Esophagus muscularis mucosa (tissue), 4 donors: Measurements from ENCODE around the gene TLE2. TPM values are rescaled to one million over a fixed set of nuclear protein-coding genes. Genes with fewer than 3 reads are reported as not detected.
A peak's percentile ranks its signal among the peaks of the same experiment; 100 is the strongest.

ENCODE experiments used
- DNase-seq: peaks from one replicate; pipeline ENCODE4 v3.0.0-alpha.2; 2017; ENCODE audit errors: extremely low spot score
- H3K27ac ChIP-seq, 4 donors: fragments of 200-600 bp; sonication (generic); replicated peaks in 1 of 4; 1 replicate in 3 of 4; 2 replicates in 1 of 4; pipeline ENCODE4 v1.5.1; 2016 to 2019; ENCODE audit warnings: mild to moderate bottlenecking in 1 of 4
- H3K27me3 ChIP-seq, 4 donors: fragments of 200-600 bp; sonication (generic); one replicate each; pipeline versions ENCODE4 v1.5.1 to v1.6.0; 2016 to 2019
- H3K36me3 ChIP-seq, 4 donors: fragments of 200-600 bp; sonication (generic); one replicate each; pipeline ENCODE4 v1.5.1; 2016 to 2019
- H3K4me1 ChIP-seq, 4 donors: fragments of 200-600 bp; sonication (generic); one replicate each; pipeline ENCODE4 v1.5.1; 2016 to 2019
- H3K4me3 ChIP-seq, 4 donors: fragments of 200-600 bp; sonication (generic); 1 replicate in 2 of 4; 2 replicates in 2 of 4; pipeline ENCODE4 v1.5.1; 2016 to 2019; ENCODE audit warnings: mild to moderate bottlenecking in 4 of 4, moderate library complexity in 1 of 4
- H3K9me3 ChIP-seq, 4 donors: fragments of 200-600 bp; sonication (generic); 1 replicate in 3 of 4; 2 replicates in 1 of 4; pipeline ENCODE4 v1.5.1; 2016 to 2019
- EP300 ChIP-seq: sonication (generic); formaldehyde crosslinking; IDR thresholded peaks from one replicate; pipeline ENCODE4 v1.6.1; 2017; ENCODE audit warnings: antibody characterized with exemption
- POLR2A ChIP-seq: fragments of 450-650 bp; IDR thresholded peaks from one replicate; pipeline ENCODE4 v1.6.1; 2017; ENCODE audit warnings: antibody characterized with exemption, moderate library complexity, mild to moderate bottlenecking, low read depth
- POLR2AphosphoS5 ChIP-seq, 2 donors: sonication (generic); formaldehyde crosslinking; IDR thresholded peaks; one replicate each; pipeline ENCODE4 v1.6.1; 2017; ENCODE audit warnings: antibody characterized with exemption in 2 of 2
- WGBS: methylation state at CpG from one replicate; pipeline ENCODE4 v1.1.5; 2018; 5-methylcytosine and 5-hydroxymethylcytosine counted together
- intact Hi-C: fragments of 100-400 bp; cut with DNase I; formaldehyde crosslinking; loops from one replicate; pipeline ENCODE4 v1.15.1; 2023
- total RNA-seq, 4 donors: library from RNA; depleted of rRNA; stranded (reverse); fragments of >200 nt; gene quantifications; one replicate each; pipeline versions ENCODE4 v1.1.0 to v1.2.1, GENCODE V29; 2016
- TF ChIP-seq, protein P1 (sequence below), 3 experiments: fragments of 200-600 bp in 2 of 3; fragments of 450-650 bp in 1 of 3; sonication (generic) in 2 of 3; IDR thresholded peaks; one replicate each; pipeline ENCODE4 v1.5.1; 2017 to 2019; ENCODE audit warnings: antibody characterized with exemption in 3 of 3, mild to moderate bottlenecking in 2 of 3, moderate library complexity in 1 of 3

TLE2 gene
- total RNA-seq, 4 donors from 2014 or later = 34.0 to 51.2 (median 44.1) TPM

DNA sequence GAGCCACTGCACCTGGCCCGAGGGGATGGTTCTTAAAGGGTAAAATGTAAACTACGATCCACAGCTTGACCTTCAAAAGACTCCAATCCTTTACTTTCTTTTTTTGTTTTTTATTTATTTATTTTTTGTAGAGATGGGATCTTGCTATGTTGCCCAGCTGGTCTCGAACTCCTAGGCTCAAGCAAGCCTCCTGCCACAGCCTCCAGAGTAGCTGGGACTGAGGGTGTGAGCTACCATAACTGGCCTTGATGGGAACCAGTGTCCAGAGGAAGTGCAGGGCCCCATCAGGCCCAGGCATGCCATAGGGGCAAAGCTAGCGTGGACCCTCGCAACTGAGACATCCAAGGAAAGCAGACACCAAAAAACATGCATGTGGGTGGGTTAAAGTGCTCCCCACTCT, 66.0 kb downstream of the TLE2 start:
- Histone ChIP-seq H3K27me3 (no peaks in the 10 kb centered on the region), H3K9me3 (no peaks in the 10 kb centered on the region), H3K36me3 (no peaks in the 10 kb centered on the region), H3K4me3 (no peak overlapping the region), H3K27ac (no peak overlapping the region), H3K4me1 (peaks cover 4 to 8% (median 7%) of the 10 kb centered on the region in 4 donors)
- 93% methylated on average over 5 of the region's 5 CpGs for WGBS
- intact Hi-C loops = loop anchor here (5.0 kb wide), 2 partner anchors 94 to 144 kb away; no protein-coding TSS in a partner anchor
- TF ChIP-seq EP300 (no peak), POLR2A (no peak), POLR2AphosphoS5 (IDR thresholded peaks at IDR 0.05) (no peak)
- TF ChIP-seq, protein P1, sequence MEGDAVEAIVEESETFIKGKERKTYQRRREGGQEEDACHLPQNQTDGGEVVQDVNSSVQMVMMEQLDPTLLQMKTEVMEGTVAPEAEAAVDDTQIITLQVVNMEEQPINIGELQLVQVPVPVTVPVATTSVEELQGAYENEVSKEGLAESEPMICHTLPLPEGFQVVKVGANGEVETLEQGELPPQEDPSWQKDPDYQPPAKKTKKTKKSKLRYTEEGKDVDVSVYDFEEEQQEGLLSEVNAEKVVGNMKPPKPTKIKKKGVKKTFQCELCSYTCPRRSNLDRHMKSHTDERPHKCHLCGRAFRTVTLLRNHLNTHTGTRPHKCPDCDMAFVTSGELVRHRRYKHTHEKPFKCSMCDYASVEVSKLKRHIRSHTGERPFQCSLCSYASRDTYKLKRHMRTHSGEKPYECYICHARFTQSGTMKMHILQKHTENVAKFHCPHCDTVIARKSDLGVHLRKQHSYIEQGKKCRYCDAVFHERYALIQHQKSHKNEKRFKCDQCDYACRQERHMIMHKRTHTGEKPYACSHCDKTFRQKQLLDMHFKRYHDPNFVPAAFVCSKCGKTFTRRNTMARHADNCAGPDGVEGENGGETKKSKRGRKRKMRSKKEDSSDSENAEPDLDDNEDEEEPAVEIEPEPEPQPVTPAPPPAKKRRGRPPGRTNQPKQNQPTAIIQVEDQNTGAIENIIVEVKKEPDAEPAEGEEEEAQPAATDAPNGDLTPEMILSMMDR (IDR thresholded peaks at IDR 0.05) = no peak
- no peak for DNase-seq

DNA sequence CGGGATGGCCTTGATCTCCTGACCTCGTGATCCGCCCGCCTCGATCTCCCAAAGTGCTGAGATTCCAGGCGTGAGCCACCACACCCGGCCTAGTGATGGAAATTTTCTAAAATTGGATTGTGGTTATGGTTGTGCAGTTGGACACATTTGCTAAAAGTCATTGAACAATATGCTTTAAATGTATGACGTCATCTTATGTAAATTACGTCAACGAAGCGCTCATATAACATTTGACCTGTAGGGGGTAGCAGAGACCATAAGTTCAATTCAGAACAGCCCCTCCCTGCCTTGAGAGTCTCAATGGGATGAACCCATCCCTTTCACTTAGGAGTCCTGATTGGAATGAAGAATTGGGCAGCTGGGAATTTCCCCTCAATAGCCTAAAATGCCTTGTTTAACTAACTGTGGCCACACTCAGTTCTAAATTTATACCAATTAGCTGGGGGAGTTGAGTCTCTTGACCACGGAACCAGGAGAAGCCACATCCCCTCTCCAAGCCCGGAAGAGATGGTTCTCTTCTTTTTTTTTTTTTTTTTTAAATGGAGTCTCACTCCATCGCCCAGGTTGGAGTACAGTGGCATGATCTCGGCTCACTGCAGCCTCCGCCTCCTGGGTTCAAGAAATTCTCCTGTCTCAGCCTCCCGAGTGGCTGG, 66.9 kb downstream of the TLE2 start:
- TF ChIP-seq POLR2A = no peak
- TF ChIP-seq POLR2AphosphoS5 (IDR thresholded peaks at IDR 0.05) = peak; percentile 28 to 34
- TF ChIP-seq EP300 = no peak
- TF ChIP-seq, protein P1 (IDR thresholded peaks at IDR 0.05) = peak; percentile 69 to 92 (median 73)
- Histone ChIP-seq H3K27me3 (no peaks in the 10 kb centered on the region), H3K4me1 (peaks cover 3 to 6% (median 5%) of the 10 kb centered on the region in 4 donors), H3K36me3 (no peaks in the 10 kb centered on the region), H3K27ac (no peak overlapping the region), H3K9me3 (no peaks in the 10 kb centered on the region), H3K4me3 (peak overlapping the region in 2 of 4 donors; percentile 24 to 42)
- 45% methylated on average over 13 of the region's 17 CpGs for WGBS
- intact Hi-C loops = loop anchor here (5.0 kb wide), 2 partner anchors 95 to 145 kb away; no protein-coding TSS in a partner anchor
- peak; percentile 95 for DNase-seq

DNA sequence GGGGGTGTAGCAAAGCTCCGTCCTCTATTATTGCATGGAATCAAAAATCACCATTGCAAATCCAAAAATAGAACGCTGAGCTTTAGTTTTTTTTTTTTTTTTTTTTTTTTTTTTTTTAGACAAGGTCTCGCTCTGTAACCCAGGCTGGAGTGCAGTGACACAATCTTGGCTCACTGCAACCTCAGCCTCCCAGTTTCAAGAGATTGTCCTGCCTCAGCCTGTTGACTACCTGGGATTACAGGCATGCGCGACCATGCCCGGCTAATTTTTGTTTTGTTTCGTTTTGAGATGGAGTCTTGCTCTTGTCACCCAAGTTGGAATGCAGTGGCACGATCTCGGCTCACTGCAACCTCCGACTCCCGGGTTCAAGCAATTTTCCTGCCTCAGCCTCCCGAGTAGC, 69.0 kb downstream of the TLE2 start:
- no peak overlapping the region for H3K27ac ChIP-seq
- 82% methylated on average over 12 of the region's 12 CpGs for WGBS
- TF ChIP-seq EP300 (no peak), POLR2AphosphoS5 (IDR thresholded peaks at IDR 0.05) (no peak), POLR2A (no peak)
- TF ChIP-seq, protein P1 (IDR thresholded peaks at IDR 0.05) = no peak

DNA sequence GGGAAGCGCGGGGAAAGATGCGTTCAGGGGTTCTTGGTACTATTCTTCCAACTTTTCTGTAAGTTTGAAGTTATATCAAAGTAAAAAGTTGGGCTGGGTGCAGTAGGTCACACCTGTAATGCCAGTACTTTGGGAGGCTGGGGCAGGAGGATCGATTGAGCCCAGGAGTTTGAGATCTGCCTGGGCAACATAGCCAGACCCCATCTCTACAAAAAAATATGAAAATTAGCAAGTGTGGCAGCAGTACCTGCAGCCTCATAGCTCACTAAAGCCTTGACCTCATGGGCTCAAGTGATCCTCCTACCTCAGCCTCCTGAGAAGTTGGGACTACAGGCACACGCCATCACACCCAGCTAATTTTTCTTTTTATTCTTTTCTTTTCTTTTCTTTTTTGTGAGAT, 71.9 kb downstream of the TLE2 start:
- H3K4me3 ChIP-seq = no peak overlapping the region
- DNase-seq = no peak
- H3K36me3 ChIP-seq = no peaks in the 10 kb centered on the region
- H3K27me3 ChIP-seq = no peaks in the 10 kb centered on the region
- intact Hi-C loops = no loop called here
- no peak overlapping the region for H3K27ac ChIP-seq
- peaks cover 3 to 13% (median 12%) of the 10 kb centered on the region in 4 donors for H3K4me1 ChIP-seq
- H3K9me3 ChIP-seq = no peaks in the 10 kb centered on the region
- 94% methylated on average over 5 of the region's 5 CpGs for WGBS
- TF ChIP-seq, protein P1 (IDR thresholded peaks at IDR 0.05) = no peak
- no peak for TF ChIP-seq POLR2AphosphoS5 (IDR thresholded peaks at IDR 0.05)
- TF ChIP-seq EP300 = no peak
- TF ChIP-seq POLR2A = no peak

More for the DNA sequence above, 69.0 kb downstream of the TLE2 start:
- H3K27me3 ChIP-seq = no peaks in the 10 kb centered on the region
- no peak overlapping the region for H3K4me3 ChIP-seq
- H3K9me3 ChIP-seq = no peaks in the 10 kb centered on the region
- DNase-seq = no peak
- H3K36me3 ChIP-seq = no peaks in the 10 kb centered on the region
- H3K4me1 ChIP-seq = peaks cover 3 to 6% (median 5%) of the 10 kb centered on the region in 4 donors
- intact Hi-C loops = loop anchor here (5.0 kb wide), 2 partner anchors 97 to 147 kb away; no protein-coding TSS in a partner anchor
